G401.6 (cell line): ENCODE data around the gene GPR34.
"Not testable (repeated sequence)": the region's sequence is repeated elsewhere in the genome, so short reads cannot be mapped to it uniquely, and the experiment has no call there.

Experiments used
- FAIRE-seq: peaks from 2 replicates; lab custom pipeline; 2012; peaks lifted over from hg19 to GRCh38; lab: Jason Lieb, UNC

GPR34 gene

GRCh38 chrX:41688835-41689234, at the start of gene GPR34:
Gene GPR34, plus strand, starts transcription at chrX:41688973. Its CDS starts 6,661 bp downstream, at chrX:41695634.
- FAIRE-seq, result no peak

DNA sequence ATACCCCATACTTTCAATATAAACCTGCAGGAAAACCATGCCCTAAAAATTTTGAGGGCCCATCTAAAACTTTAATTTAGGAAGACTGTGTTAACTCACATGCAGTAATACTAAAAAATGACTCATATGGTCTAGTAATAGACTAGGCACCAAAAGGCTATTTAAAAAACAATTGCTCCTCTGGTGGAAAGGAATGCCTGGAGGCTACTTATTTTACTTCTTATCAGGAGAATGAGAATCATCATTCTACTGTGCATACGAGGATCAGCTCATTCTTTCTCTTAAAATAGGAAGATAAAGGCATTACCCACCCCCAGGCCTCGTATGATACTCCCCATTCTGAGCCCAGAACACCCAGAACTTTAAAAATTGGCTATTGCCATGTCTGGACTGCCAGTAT, 42.6 kb upstream of the GPR34 start:
- FAIRE-seq, result not testable (repeated sequence)

DNA sequence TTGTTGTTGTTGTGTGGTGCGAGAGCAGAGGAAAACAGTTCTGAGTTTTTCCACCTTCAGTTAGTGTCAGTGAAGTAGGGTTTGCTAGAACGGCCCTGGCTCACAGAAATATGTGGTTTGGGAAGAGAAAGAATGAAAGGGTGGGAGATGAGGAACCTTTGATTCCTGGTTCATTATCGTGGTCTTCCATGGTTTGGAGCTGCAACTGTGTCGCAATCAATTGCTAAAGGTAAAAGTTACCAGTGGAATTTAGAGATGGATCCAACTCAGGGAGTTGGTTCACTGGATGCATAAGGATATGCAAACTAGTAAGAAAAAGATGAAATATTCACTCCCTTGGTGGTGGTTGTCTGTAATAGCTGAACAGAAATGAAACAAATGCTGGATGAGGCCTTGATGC, 35.6 kb upstream of the GPR34 start:
- no peak for FAIRE-seq

DNA sequence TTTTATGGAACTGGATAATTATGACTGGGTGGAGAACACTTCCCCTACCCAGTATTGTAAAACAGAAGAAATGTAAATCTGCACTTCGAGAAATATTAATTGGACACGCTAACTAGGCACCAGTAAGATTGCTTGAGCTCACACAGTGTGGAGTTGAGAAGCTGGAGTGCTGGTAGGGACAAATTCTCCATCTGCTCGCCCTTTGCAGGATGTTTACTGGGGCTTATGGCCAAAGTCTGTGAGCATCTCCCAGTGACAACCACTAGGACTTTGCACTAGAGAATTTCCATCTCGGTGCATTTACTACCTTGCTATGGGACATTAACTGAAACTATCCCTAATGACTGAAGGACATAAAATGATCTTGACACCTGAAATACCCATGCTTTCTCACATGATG, 33.7 kb upstream of the GPR34 start:
- no peak for FAIRE-seq

DNA sequence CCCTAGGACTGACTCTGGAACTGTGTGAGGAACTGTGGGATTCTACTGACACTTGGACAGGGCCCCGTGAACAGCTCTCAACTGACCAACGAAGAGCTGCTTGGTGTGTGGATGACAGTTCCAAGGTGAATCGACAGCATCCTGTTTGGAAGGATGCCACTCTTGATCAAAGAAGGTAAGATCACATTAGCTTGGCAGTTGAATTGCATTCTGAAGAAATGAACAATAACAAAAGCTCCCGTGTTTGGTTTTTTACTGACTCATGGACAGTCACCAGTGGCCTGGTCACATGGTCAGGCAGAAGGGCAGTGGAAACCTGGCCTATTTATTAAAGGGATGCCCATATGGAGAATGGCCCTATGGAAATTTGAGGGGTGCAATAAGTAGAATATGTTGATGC, 33.1 kb upstream of the GPR34 start:
- FAIRE-seq, result no peak

DNA sequence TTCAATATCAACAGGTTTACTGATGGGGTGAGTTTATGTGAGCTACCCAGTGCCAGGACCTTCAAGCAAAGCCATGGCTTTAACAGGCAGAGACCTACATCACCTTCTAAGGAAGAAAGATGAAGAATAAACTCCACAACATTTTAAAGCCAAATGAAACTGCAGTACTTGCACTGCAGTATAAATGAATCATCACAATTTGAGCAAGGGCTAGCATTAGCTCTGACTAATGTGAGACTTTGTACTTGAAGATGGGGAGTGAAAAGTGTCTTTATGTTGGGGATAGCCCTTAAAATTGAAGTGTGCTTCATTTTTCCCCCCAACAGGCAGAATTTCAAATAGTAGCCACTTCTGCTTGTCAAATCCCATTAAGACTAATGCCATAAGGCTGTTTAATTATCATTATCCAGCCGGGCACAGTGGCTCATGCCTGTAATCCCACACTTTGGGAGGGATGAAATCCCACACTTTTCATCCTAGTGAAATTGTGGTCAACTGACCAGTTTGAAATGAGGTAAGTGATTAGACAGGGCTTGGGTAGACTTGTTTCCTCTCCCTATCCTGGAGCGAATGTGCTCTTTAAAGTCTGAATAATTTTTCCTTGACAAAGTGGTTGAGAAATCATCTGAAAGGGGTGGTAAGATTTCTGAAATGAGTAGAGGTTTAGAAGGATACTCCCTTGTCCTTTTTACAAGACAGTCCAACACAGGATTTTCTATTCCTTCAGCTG, 27.2 kb upstream of the GPR34 start:
- FAIRE-seq, result no peak

GRCh38 chrX:41664375-41664901, 24.3 kb upstream of the GPR34 start:
- no peak for FAIRE-seq

- FAIRE-seq, result no peak
Observed at GRCh38 chrX:41664908-41665307, 23.9 kb upstream of the GPR34 start.

GRCh38 chrX:41665686-41666085, 23.1 kb upstream of the GPR34 start:
- no peak for FAIRE-seq

GRCh38 chrX:41666251-41666650, 22.5 kb upstream of the GPR34 start:
- FAIRE-seq, result no peak

GRCh38 chrX:41667631-41668030, 21.1 kb upstream of the GPR34 start:
- no peak for FAIRE-seq

- no peak for FAIRE-seq
Observed at GRCh38 chrX:41670112-41670511, 18.7 kb upstream of the GPR34 start.

DNA sequence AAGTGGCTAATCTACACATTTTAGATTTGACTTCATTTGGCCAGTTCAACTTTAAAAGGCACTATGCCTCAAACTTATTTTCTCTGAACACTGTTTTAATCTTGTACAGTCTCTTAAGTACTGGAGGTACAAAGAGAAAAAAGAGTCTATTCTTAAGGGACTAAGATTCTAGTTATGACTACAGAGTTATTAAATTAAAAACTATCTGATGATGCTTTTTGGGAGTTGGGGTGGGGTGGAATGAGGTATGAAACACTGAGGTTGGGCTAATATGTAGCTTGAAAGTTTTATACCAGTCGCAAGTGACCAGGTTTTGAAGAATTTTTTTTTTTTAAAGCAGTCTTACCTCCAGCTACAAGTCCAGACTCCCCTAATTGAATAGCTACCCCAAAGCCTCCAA, 17.7 kb upstream of the GPR34 start:
- FAIRE-seq, result no peak

GRCh38 chrX:41672643-41673042, 16.1 kb upstream of the GPR34 start:
- no peak for FAIRE-seq

- not testable (repeated sequence) for FAIRE-seq
Observed at GRCh38 chrX:41676361-41676760, 12.4 kb upstream of the GPR34 start.

GRCh38 chrX:41677183-41678060, 11.4 kb upstream of the GPR34 start:
- no peak for FAIRE-seq

DNA sequence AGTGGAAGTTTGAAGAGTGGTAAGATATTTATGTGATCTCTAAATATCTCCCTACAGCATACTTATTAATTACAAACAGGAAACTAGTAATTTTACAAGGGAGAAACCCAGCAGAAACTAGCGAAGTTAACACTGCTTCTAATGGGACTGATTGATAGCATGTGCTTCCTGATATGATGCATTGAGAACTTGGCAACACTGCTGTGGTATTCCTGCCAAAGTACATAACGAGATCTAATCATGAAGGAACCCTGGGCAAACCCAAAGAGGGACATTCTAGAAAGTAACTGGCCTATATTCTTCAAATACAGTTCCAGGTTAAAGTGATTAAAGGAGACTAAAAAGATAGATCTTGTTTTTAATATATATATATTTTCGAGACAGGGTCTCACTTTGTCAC, 4.6 kb upstream of the GPR34 start:
- FAIRE-seq, result no peak

- no peak for FAIRE-seq
Observed at GRCh38 chrX:41684940-41685339, 3.8 kb upstream of the GPR34 start.

GRCh38 chrX:41686788-41687187, 2.0 kb upstream of the GPR34 start:
- FAIRE-seq, result no peak

- FAIRE-seq, result no peak
Observed at GRCh38 chrX:41688156-41688555, 617 bp upstream of the GPR34 start.

DNA sequence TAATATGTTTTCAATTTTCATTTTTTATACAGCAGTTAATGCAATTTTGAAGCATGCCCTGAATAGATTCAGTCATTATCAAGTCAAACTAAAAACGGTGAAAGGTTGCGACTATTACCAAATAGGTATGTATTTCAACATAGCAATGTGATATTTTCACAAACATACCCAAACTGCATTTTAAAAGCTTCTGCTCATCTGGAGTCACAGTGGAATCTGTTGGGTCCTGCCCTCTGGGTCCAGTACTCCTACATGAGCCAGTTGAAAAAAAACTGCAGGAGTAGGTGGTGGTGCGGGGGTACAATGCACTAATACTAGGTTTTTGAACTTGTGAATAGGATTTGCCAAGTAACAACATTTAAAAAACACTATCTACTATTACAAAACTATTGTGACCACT, 938 bp downstream of the GPR34 start:
- no peak for FAIRE-seq

- no peak for FAIRE-seq
Observed at GRCh38 chrX:41692162-41692749, 3.5 kb downstream of the GPR34 start.

- FAIRE-seq, result no peak
Observed at GRCh38 chrX:41693024-41693423, 4.3 kb downstream of the GPR34 start.
